WTC11 (cell line): ENCODE results near the gene PLEKHF1. TPM values are rescaled to one million over a fixed set of nuclear protein-coding genes. Genes with fewer than 3 reads are reported as not detected.

Experiments
- ATAC-seq: fragments of 200-7000 bp; cut with Tn5 transposase; 2 replicates; pipeline ENCODE4 v1.10.0; 2021; ENCODE audit warnings: mild to moderate bottlenecking, moderate library complexity
- CTCF ChIA-PET: fragments of 300-600 bp; sonication (Branson Sonifier 250); formaldehyde crosslinking; loops from one replicate; lab custom pipeline; 2021; ENCODE audit warnings: antibody characterized with exemption; lab: Charles Lee
- POLR2A ChIA-PET: fragments of 350-600 bp; sonication (Branson Sonifier 250); formaldehyde crosslinking; loops from one replicate; lab custom pipeline; 2021; ENCODE audit warnings: antibody characterized with exemption; lab: Charles Lee
- DNase-seq: peaks from one replicate; pipeline ENCODE4 v3.0.0; 2021; ENCODE audit warnings: low spot score
- H3K27ac Mint-ChIP-seq: 2 replicates; pipeline ENCODE4 v1.8.0; 2021; ENCODE audit warnings: mixed read lengths
- H3K27me3 Mint-ChIP-seq: 2 replicates; pipeline ENCODE4 v1.8.0; 2021; ENCODE audit warnings: low read depth, mild to moderate bottlenecking, moderate library complexity, mixed read lengths
- H3K36me3 Mint-ChIP-seq: 2 replicates; pipeline ENCODE4 v1.8.0; 2021; ENCODE audit warnings: mixed read lengths
- H3K4me1 Mint-ChIP-seq: 2 replicates; pipeline ENCODE4 v1.8.0; 2022; ENCODE audit warnings: mixed read lengths
- H3K4me3 Mint-ChIP-seq: 2 replicates; pipeline ENCODE4 v1.8.0; 2021; ENCODE audit warnings: mild to moderate bottlenecking, moderate library complexity, mixed read lengths
- H3K9me3 Mint-ChIP-seq: 2 replicates; pipeline ENCODE4 v1.8.0; 2021; ENCODE audit warnings: mixed read lengths
- ATF1 ChIP-seq: sonication (generic); formaldehyde crosslinking; IDR thresholded peaks from 2 replicates; pipeline ENCODE4 v1.8.1; 2023; ENCODE audit warnings: mild to moderate bottlenecking, moderate library complexity, missing genetic modification reagents
- CREM ChIP-seq: sonication (generic); formaldehyde crosslinking; IDR thresholded peaks from 2 replicates; pipeline ENCODE4 v1.8.1; 2022; ENCODE audit warnings: mild to moderate bottlenecking, missing genetic modification reagents, moderate library complexity
- EMX1 ChIP-seq: fragments of 250-450 bp; sonication (Bioruptor Pico); IDR thresholded peaks from 2 replicates; pipeline ENCODE4 v1.8.0; 2021; ENCODE audit warnings: mild to moderate bottlenecking
- FOXK1 ChIP-seq: sonication (generic); formaldehyde crosslinking; IDR thresholded peaks from 2 replicates; pipeline ENCODE4 v1.8.0; 2022; ENCODE audit warnings: mild to moderate bottlenecking, moderate library complexity, missing genetic modification reagents
- FOXP1 ChIP-seq: sonication (generic); formaldehyde crosslinking; IDR thresholded peaks from 2 replicates; pipeline ENCODE4 v1.8.0; 2022; ENCODE audit warnings: missing genetic modification reagents, mild to moderate bottlenecking, moderate library complexity, borderline replicate concordance
- HMGA2 ChIP-seq: fragments of 250-450 bp; sonication (Bioruptor Pico); IDR thresholded peaks from 2 replicates; pipeline ENCODE4 v1.4.0; 2021; ENCODE audit warnings: mild to moderate bottlenecking, moderate library complexity
- IRF2 ChIP-seq: sonication (generic); formaldehyde crosslinking; IDR thresholded peaks from 2 replicates; pipeline ENCODE4 v1.8.0; 2022; ENCODE audit warnings: low read depth, missing genetic modification reagents, borderline replicate concordance
- JUN ChIP-seq: sonication (generic); formaldehyde crosslinking; IDR thresholded peaks from 2 replicates; pipeline ENCODE4 v1.8.0; 2023; ENCODE audit warnings: mild to moderate bottlenecking, missing genetic modification reagents
- KAT7 ChIP-seq: sonication (generic); formaldehyde crosslinking; IDR thresholded peaks from 2 replicates; pipeline ENCODE4 v1.8.1; 2023; ENCODE audit warnings: missing genetic modification reagents, mild to moderate bottlenecking, borderline replicate concordance
- MXD4 ChIP-seq: fragments of 250-450 bp; sonication (Bioruptor Pico); IDR thresholded peaks from 2 replicates; pipeline ENCODE4 v1.8.0; 2021; ENCODE audit warnings: mild to moderate bottlenecking, moderate library complexity, borderline replicate concordance
- MYBL2 ChIP-seq: sonication (generic); formaldehyde crosslinking; IDR thresholded peaks from 2 replicates; pipeline ENCODE4 v1.8.1; 2023; ENCODE audit warnings: mild to moderate bottlenecking, moderate library complexity, missing genetic modification reagents
- NFATC4 ChIP-seq: fragments of 250-450 bp; sonication (Bioruptor Pico); IDR thresholded peaks from 2 replicates; pipeline ENCODE4 v1.9.0; 2021; ENCODE audit warnings: mild to moderate bottlenecking
- SMAD4 ChIP-seq: sonication (generic); formaldehyde crosslinking; IDR thresholded peaks from 2 replicates; pipeline ENCODE4 v1.8.0; 2022; ENCODE audit warnings: mild to moderate bottlenecking, missing genetic modification reagents
- TP53 ChIP-seq: sonication (generic); formaldehyde crosslinking; IDR thresholded peaks from 2 replicates; pipeline ENCODE4 v1.8.1; 2023; ENCODE audit warnings: mild to moderate bottlenecking, missing genetic modification reagents
- ZNF121 ChIP-seq: sonication (generic); formaldehyde crosslinking; IDR thresholded peaks from 2 replicates; pipeline ENCODE4 v1.8.0; 2023; ENCODE audit warnings: missing genetic modification reagents
- ZNF263 ChIP-seq: sonication (generic); formaldehyde crosslinking; IDR thresholded peaks from 2 replicates; pipeline ENCODE4 v1.8.1; 2022; ENCODE audit warnings: low read depth, mild to moderate bottlenecking, moderate library complexity, missing genetic modification reagents
- ZNF671 ChIP-seq: fragments of 250-450 bp; sonication (Bioruptor Pico); IDR thresholded peaks from 2 replicates; pipeline ENCODE4 v1.8.0; 2021; ENCODE audit warnings: mild to moderate bottlenecking
- total RNA-seq: library from RNA; stranded (reverse); gene quantifications from 3 replicates; pipeline ENCODE4 v1.2.3, GENCODE V29; 2021
- TF ChIP-seq, protein P1 (sequence below): sonication (generic); formaldehyde crosslinking; IDR thresholded peaks from 2 replicates; pipeline ENCODE4 v1.8.0; 2022; ENCODE audit warnings: mild to moderate bottlenecking, missing genetic modification reagents
- TF ChIP-seq, protein P2 (sequence below): sonication (generic); formaldehyde crosslinking; IDR thresholded peaks from 2 replicates; pipeline ENCODE4 v1.8.1; 2023; ENCODE audit warnings: mild to moderate bottlenecking, missing genetic modification reagents, moderate library complexity
- TF ChIP-seq, protein P3 (sequence below): sonication (generic); formaldehyde crosslinking; IDR thresholded peaks from 2 replicates; pipeline ENCODE4 v1.8.1; 2023; ENCODE audit warnings: mild to moderate bottlenecking, missing genetic modification reagents
- TF ChIP-seq, protein P4 (sequence below): fragments of 250-450 bp; sonication (Bioruptor Pico); IDR thresholded peaks from 2 replicates; pipeline ENCODE4 v1.9.0; 2021; ENCODE audit warnings: moderate library complexity, mild to moderate bottlenecking, inconsistent platforms, borderline replicate concordance
- TF ChIP-seq, protein P5 (sequence below): sonication (generic); formaldehyde crosslinking; IDR thresholded peaks from 2 replicates; pipeline ENCODE4 v1.8.1; 2023; ENCODE audit warnings: mild to moderate bottlenecking, moderate library complexity, missing genetic modification reagents
- TF ChIP-seq, protein P6 (sequence below): fragments of 250-450 bp; sonication (Bioruptor Pico); IDR thresholded peaks from 2 replicates; pipeline ENCODE4 v2.1.2; 2022; ENCODE audit warnings: mild to moderate bottlenecking, moderate library complexity
- TF ChIP-seq, protein P7 (sequence below): sonication (generic); formaldehyde crosslinking; IDR thresholded peaks from 2 replicates; pipeline ENCODE4 v1.8.0; 2022; ENCODE audit warnings: mild to moderate bottlenecking, missing genetic modification reagents
- TF ChIP-seq, protein P8 (sequence below): sonication (generic); formaldehyde crosslinking; IDR thresholded peaks from 2 replicates; pipeline ENCODE4 v1.8.1; 2022; ENCODE audit warnings: low read depth, mild to moderate bottlenecking, moderate library complexity, missing genetic modification reagents, borderline replicate concordance

PLEKHF1 gene
- total RNA-seq, 1 experiment from 2014 or later = 17.9 TPM

DNA sequence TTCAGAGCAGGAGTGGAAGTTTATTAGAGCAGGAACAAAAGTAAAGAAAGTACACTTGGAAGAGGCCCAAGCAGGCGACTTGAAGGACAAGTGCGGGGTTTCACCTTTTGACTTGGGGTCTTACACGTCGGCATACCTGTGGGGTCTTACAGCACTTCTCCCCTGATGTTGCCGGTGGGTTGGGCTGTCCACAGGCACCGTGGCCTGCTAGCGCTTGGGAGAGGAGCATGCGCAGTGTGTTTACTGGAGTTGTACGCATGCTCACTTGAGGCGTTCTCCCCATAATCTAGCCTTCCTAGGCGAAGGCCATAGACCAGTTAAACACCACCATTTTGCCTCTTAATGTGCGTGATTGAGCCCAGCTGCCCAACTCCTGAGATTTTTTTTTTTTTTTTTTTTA is 25.0 kb upstream of the PLEKHF1 start (continued):
- no peak for TF ChIP-seq HMGA2
- TF ChIP-seq, protein P1, sequence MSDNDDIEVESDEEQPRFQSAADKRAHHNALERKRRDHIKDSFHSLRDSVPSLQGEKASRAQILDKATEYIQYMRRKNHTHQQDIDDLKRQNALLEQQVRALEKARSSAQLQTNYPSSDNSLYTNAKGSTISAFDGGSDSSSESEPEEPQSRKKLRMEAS (CRISPR knock-in tag) = no peak
- TF ChIP-seq, protein P2, sequence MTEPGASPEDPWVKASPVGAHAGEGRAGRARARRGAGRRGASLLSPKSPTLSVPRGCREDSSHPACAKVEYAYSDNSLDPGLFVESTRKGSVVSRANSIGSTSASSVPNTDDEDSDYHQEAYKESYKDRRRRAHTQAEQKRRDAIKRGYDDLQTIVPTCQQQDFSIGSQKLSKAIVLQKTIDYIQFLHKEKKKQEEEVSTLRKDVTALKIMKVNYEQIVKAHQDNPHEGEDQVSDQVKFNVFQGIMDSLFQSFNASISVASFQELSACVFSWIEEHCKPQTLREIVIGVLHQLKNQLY (CRISPR knock-in tag) = no peak
- TF ChIP-seq ZNF671 (CRISPR knock-in tag) = no peak
- TF ChIP-seq MYBL2 = no peak
- TF ChIP-seq CREM = no peak
- TF ChIP-seq TP53 (CRISPR knock-in tag) = no peak

DNA sequence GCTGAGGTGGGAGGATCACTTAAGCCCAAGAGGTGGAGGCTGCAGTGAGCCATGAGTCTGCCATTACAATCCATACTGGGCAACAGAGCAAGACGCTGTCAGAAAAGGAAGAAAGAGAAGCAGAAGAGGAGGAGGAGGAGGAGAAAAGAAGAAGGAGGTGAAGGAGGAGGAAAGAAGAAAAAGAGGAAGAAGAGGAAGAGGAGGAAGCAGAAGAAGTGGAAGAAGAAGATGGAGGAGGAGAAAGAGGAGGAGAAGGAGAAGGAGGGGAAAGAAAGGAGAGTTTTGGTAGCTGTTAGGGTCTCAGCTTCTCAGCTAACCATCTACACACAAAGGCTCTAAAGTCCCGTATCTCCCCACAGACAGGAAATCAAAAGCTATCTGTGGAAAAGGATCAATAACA is 23.7 kb upstream of the PLEKHF1 start:
- CTCF ChIA-PET = no interaction called here
- POLR2A ChIA-PET = no interaction called here
- H3K4me3 Mint-ChIP-seq = no peak overlapping the region
- no peak for ATAC-seq
- no peaks in the 10 kb centered on the region for H3K36me3 Mint-ChIP-seq
- DNase-seq = no peak
- peaks cover 19% of the 10 kb centered on the region for H3K4me1 Mint-ChIP-seq
- H3K9me3 Mint-ChIP-seq = no peaks in the 10 kb centered on the region
- H3K27me3 Mint-ChIP-seq = no peaks in the 10 kb centered on the region
- TF ChIP-seq SMAD4 (CRISPR knock-in tag) (no peak), IRF2 (CRISPR knock-in tag) (no peak), FOXK1 (CRISPR knock-in tag) (no peak), ZNF121 (CRISPR knock-in tag) (no peak), ZNF263 (CRISPR knock-in tag) (no peak), TP53 (CRISPR knock-in tag) (no peak), ATF1 (CRISPR knock-in tag) (no peak), EMX1 (CRISPR knock-in tag) (no peak), MYBL2 (no peak)
- TF ChIP-seq, protein P1 (CRISPR knock-in tag) = no peak
- TF ChIP-seq, protein P2 (CRISPR knock-in tag) = no peak
- TF ChIP-seq, protein P3, sequence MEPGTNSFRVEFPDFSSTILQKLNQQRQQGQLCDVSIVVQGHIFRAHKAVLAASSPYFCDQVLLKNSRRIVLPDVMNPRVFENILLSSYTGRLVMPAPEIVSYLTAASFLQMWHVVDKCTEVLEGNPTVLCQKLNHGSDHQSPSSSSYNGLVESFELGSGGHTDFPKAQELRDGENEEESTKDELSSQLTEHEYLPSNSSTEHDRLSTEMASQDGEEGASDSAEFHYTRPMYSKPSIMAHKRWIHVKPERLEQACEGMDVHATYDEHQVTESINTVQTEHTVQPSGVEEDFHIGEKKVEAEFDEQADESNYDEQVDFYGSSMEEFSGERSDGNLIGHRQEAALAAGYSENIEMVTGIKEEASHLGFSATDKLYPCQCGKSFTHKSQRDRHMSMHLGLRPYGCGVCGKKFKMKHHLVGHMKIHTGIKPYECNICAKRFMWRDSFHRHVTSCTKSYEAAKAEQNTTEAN (CRISPR knock-in tag) = no peak
- TF ChIP-seq, protein P4, sequence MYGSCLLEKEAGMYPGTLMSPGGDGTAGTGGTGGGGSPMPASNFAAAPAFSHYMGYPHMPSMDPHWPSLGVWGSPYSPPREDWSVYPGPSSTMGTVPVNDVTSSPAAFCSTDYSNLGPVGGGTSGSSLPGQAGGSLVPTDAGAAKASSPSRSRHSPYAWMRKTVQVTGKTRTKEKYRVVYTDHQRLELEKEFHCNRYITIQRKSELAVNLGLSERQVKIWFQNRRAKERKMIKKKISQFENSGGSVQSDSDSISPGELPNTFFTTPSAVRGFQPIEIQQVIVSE (CRISPR knock-in tag) = no peak
- H3K27ac Mint-ChIP-seq = no peak overlapping the region

DNA sequence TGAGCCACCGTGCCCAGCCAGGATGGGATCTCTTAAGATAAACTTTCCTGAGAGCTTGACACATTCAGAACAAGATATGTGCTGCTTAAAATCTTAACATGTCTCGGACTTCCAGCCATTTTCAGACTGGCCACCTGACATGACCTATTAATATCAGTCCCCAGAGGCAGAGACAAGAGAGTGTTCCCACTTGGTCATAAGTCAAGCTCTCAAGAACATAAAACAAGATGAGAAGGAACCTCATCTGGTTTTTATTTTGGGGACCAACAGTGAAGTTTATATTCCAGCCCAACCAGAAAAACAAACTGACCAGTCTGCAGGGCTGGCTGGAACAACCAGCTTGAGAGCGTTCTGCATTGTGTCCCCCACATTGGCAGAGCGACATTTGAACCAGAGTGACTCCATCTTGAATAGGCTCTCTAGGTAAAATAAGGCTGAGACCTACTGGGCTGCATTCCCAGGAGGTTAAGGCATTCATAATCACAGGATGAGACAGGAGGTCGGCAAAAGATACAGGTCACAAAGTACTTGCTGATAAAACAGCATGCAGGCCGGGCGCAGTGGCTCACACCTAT is 21.8 kb upstream of the PLEKHF1 start:
- ATAC-seq (no peak), DNase-seq (no peak)
- no peaks in the 10 kb centered on the region for H3K27me3 Mint-ChIP-seq
- no peak overlapping the region for H3K4me3 Mint-ChIP-seq
- H3K27ac Mint-ChIP-seq = no peak overlapping the region
- no peaks in the 10 kb centered on the region for H3K9me3 Mint-ChIP-seq
- H3K4me1 Mint-ChIP-seq = peaks cover 19% of the 10 kb centered on the region
- ChIA-PET POLR2A (no interaction called here), CTCF (interaction anchor here (3.1 kb wide), 1 partner anchor 73 kb away, joined by 15 read pairs; no protein-coding TSS in a partner anchor)
- no peaks in the 10 kb centered on the region for H3K36me3 Mint-ChIP-seq
- TF ChIP-seq NFATC4 (CRISPR knock-in tag) = no peak
- no peak for TF ChIP-seq ZNF671 (CRISPR knock-in tag)
- TF ChIP-seq, protein P5, sequence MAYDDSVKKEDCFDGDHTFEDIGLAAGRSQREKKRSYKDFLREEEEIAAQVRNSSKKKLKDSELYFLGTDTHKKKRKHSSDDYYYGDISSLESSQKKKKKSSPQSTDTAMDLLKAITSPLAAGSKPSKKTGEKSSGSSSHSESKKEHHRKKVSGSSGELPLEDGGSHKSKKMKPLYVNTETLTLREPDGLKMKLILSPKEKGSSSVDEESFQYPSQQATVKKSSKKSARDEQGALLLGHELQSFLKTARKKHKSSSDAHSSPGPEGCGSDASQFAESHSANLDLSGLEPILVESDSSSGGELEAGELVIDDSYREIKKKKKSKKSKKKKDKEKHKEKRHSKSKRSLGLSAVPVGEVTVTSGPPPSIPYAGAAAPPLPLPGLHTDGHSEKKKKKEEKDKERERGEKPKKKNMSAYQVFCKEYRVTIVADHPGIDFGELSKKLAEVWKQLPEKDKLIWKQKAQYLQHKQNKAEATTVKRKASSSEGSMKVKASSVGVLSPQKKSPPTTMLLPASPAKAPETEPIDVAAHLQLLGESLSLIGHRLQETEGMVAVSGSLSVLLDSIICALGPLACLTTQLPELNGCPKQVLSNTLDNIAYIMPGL (CRISPR knock-in tag) = no peak
- TF ChIP-seq MXD4 (CRISPR knock-in tag) = no peak
- TF ChIP-seq, protein P6, sequence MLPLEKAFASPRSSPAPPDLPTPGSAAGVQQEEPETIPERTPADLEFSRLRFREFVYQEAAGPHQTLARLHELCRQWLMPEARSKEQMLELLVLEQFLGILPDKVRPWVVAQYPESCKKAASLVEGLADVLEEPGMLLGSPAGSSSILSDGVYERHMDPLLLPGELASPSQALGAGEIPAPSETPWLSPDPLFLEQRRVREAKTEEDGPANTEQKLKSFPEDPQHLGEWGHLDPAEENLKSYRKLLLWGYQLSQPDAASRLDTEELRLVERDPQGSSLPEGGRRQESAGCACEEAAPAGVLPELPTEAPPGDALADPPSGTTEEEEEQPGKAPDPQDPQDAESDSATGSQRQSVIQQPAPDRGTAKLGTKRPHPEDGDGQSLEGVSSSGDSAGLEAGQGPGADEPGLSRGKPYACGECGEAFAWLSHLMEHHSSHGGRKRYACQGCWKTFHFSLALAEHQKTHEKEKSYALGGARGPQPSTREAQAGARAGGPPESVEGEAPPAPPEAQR (CRISPR knock-in tag) = no peak
- TF ChIP-seq, protein P7, sequence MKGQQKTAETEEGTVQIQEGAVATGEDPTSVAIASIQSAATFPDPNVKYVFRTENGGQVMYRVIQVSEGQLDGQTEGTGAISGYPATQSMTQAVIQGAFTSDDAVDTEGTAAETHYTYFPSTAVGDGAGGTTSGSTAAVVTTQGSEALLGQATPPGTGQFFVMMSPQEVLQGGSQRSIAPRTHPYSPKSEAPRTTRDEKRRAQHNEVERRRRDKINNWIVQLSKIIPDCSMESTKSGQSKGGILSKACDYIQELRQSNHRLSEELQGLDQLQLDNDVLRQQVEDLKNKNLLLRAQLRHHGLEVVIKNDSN (CRISPR knock-in tag) = no peak
- no peak for TF ChIP-seq FOXP1 (CRISPR knock-in tag)
- TF ChIP-seq FOXK1 (CRISPR knock-in tag) = no peak
- TF ChIP-seq, protein P8, sequence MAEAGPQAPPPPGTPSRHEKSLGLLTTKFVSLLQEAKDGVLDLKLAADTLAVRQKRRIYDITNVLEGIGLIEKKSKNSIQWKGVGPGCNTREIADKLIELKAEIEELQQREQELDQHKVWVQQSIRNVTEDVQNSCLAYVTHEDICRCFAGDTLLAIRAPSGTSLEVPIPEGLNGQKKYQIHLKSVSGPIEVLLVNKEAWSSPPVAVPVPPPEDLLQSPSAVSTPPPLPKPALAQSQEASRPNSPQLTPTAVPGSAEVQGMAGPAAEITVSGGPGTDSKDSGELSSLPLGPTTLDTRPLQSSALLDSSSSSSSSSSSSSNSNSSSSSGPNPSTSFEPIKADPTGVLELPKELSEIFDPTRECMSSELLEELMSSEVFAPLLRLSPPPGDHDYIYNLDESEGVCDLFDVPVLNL (CRISPR knock-in tag) = no peak
- TF ChIP-seq JUN (CRISPR knock-in tag) = no peak
- no peak for TF ChIP-seq KAT7 (CRISPR knock-in tag)
